Hippocampal formation (tissue), 2 donors: ENCODE measurements around the gene REXO5.

Source experiments
- DNase-seq, 2 donors: peaks; one replicate each; lab custom pipeline; 2025; lab: John Stamatoyannopoulos, UW

Gene REXO5

GRCh38 chr16:20871941-20872815, 65.9 kb downstream of the REXO5 start:
- no peak for DNase-seq

GRCh38 chr16:20873331-20873730, 67.0 kb downstream of the REXO5 start:
- DNase-seq = no peak

GRCh38 chr16:20874088-20874581, 67.8 kb downstream of the REXO5 start:
- no peak for DNase-seq

- no peak for DNase-seq
These were observed 69.0 kb downstream of the REXO5 start for GRCh38 chr16:20875355-20875650.

GRCh38 chr16:20878682-20879147, 72.4 kb downstream of the REXO5 start:
- DNase-seq = no peak

GRCh38 chr16:20879175-20880040, 73.1 kb downstream of the REXO5 start:
- no peak for DNase-seq

- DNase-seq = no peak
These were observed 74.7 kb downstream of the REXO5 start for GRCh38 chr16:20880867-20881502.

- no peak for DNase-seq
These were observed 75.2 kb downstream of the REXO5 start for GRCh38 chr16:20881503-20881878.

- DNase-seq = no peak
These were observed 77.4 kb downstream of the REXO5 start for GRCh38 chr16:20883554-20884239.

- no peak for DNase-seq
These were observed 77.9 kb downstream of the REXO5 start for GRCh38 chr16:20884240-20884556.

GRCh38 chr16:20886320-20886719, 80.0 kb downstream of the REXO5 start:
- no peak for DNase-seq

GRCh38 chr16:20887207-20887606, 80.9 kb downstream of the REXO5 start:
- DNase-seq = no peak

GRCh38 chr16:20889625-20890275, 83.4 kb downstream of the REXO5 start:
- no peak for DNase-seq

- DNase-seq = no peak
These were observed 88.1 kb downstream of the REXO5 start for GRCh38 chr16:20894388-20894787.

GRCh38 chr16:20897253-20897897, 91.0 kb downstream of the REXO5 start:
- no peak for DNase-seq

- no peak for DNase-seq
These were observed 91.6 kb downstream of the REXO5 start for GRCh38 chr16:20897922-20898321.

GRCh38 chr16:20899071-20899470, 92.7 kb downstream of the REXO5 start:
- no peak for DNase-seq
